Naive thymus-derived CD4-positive, alpha-beta T cell (primary cell): ENCODE measurements around the gene PLIN5. TPM values are rescaled to one million over a fixed set of nuclear protein-coding genes. Genes with fewer than 3 reads are reported as not detected.
A peak's percentile ranks its signal among the peaks of the same experiment; 100 is the strongest.

Experiments
- ATAC-seq: fragments of 150-1000 bp; cut with Tn5 transposase; 2 replicates; pipeline ENCODE4 v1.10.0; 2021; ENCODE audit warnings: mild to moderate bottlenecking, moderate library complexity
- CTCF ChIA-PET: fragments of 350-600 bp; sonication (Branson Sonifier 250); formaldehyde crosslinking; loops from one replicate; lab custom pipeline; 2021; ENCODE audit warnings: antibody characterized with exemption; lab: Charles Lee
- POLR2A ChIA-PET: fragments of 350-600 bp; sonication (Branson Sonifier 250); formaldehyde crosslinking; loops from one replicate; lab custom pipeline; 2021; ENCODE audit warnings: antibody characterized with exemption, inconsistent platforms; lab: Charles Lee
- DNase-seq, 9 donors: peaks; one replicate each; pipeline versions ENCODE4 v3.0.0 to v3.0.0-alpha.2; 2020 to 2022; ENCODE audit warnings: mixed read lengths in 1 of 9
- H3K27ac ChIP-seq: one replicate; pipeline ENCODE4 v1.7.0; 2013; ENCODE audit warnings: mild to moderate bottlenecking, low read depth, low read length, moderate library complexity
- H3K27me3 ChIP-seq, 2 donors: one replicate each; pipeline ENCODE4 v1.7.0; 2013; ENCODE audit warnings: low read length in 2 of 2, mild to moderate bottlenecking in 2 of 2, moderate library complexity in 2 of 2; ENCODE audit not compliant: control insufficient read depth in 2 of 2, insufficient read depth in 2 of 2
- H3K36me3 ChIP-seq, 3 experiments: 1 replicate in 2 of 3; 2 replicates in 1 of 3; pipeline ENCODE4 v1.7.0; 2013; ENCODE audit warnings: low read length in 3 of 3, mild to moderate bottlenecking in 3 of 3, moderate library complexity in 1 of 3; ENCODE audit not compliant: insufficient read depth in 3 of 3, control insufficient read depth in 2 of 3
- H3K4me1 ChIP-seq, 2 donors: one replicate each; pipeline ENCODE4 v1.7.0; 2013; ENCODE audit warnings: low read length in 2 of 2, mild to moderate bottlenecking in 2 of 2, moderate library complexity in 1 of 2; ENCODE audit not compliant: control insufficient read depth in 2 of 2, insufficient read depth in 2 of 2
- H3K4me3 ChIP-seq: 2 replicates; pipeline ENCODE4 v1.7.0; 2013; ENCODE audit warnings: mild to moderate bottlenecking, low read length
- H3K9me3 ChIP-seq, 3 experiments: 1 replicate in 2 of 3; 2 replicates in 1 of 3; pipeline ENCODE4 v1.7.0; 2013; ENCODE audit warnings: low read length in 3 of 3; ENCODE audit not compliant: control insufficient read depth in 2 of 3
- H3K27ac Mint-ChIP-seq, 9 donors: one replicate each; pipeline ENCODE4 v1.8.0; 2020 to 2022; ENCODE audit warnings: mixed read lengths in 9 of 9, mild to moderate bottlenecking in 8 of 9, moderate library complexity in 5 of 9, inconsistent platforms in 2 of 9
- H3K27me3 Mint-ChIP-seq, 5 donors: one replicate each; pipeline ENCODE4 v1.8.0; 2021 to 2022; ENCODE audit warnings: mixed read lengths in 5 of 5, mild to moderate bottlenecking in 1 of 5
- H3K36me3 Mint-ChIP-seq, 5 donors: one replicate each; pipeline ENCODE4 v1.8.0; 2020 to 2022; ENCODE audit warnings: mixed read lengths in 5 of 5, mild to moderate bottlenecking in 3 of 5, inconsistent platforms in 1 of 5
- H3K4me1 Mint-ChIP-seq, 7 donors: one replicate each; pipeline ENCODE4 v1.8.0; 2020 to 2022; ENCODE audit warnings: mixed read lengths in 7 of 7, mild to moderate bottlenecking in 3 of 7, inconsistent platforms in 1 of 7
- H3K4me3 Mint-ChIP-seq, 10 donors: one replicate each; pipeline ENCODE4 v1.8.0; 2020 to 2022; ENCODE audit warnings: mild to moderate bottlenecking in 10 of 10, mixed read lengths in 10 of 10, moderate library complexity in 6 of 10, inconsistent platforms in 2 of 10
- H3K9me3 Mint-ChIP-seq, 11 donors: one replicate each; pipeline ENCODE4 v1.8.0; 2020 to 2022; ENCODE audit warnings: mixed read lengths in 11 of 11, mild to moderate bottlenecking in 4 of 11, inconsistent platforms in 1 of 11, moderate library complexity in 1 of 11
- intact Hi-C, 2 donors: fragments of 100-400 bp; cut with micrococcal nuclease; formaldehyde crosslinking; loops; one replicate each; pipeline ENCODE4 v1.15.1; 2023
- polyA plus RNA-seq, 2 donors: library from polyadenylated mRNA; unstranded; fragments of 300-500 nt; fragmentation: Illumina TruSeq; gene quantifications; one replicate each; pipeline ENCODE4 v1.2.3, GENCODE V29; 2021
- total RNA-seq, 6 experiments: library from RNA in 5 of 6; stranded (reverse) in 5 of 6; gene quantifications; 1 replicate in 5 of 6; 2 replicates in 1 of 6; pipeline ENCODE4 v1.2.3 and lab custom pipeline; 2021 to 2026

PLIN5 gene
- total and polyA plus RNA-seq, 7 experiments from 2014 or later = 0.24 to 1.9 (median 1.1) TPM; not detected in 1

GRCh38 chr19:4522291-4523002 lies 12.6 kb downstream of the PLIN5 start:
- CTCF ChIA-PET = no interaction called here
- Histone ChIP-seq H3K9me3 (no peaks in the 10 kb centered on the region), H3K27me3 (no peaks in the 10 kb centered on the region), H3K27ac (no peak overlapping the region), H3K4me3 (no peak overlapping the region), H3K36me3 (no peaks in the 10 kb centered on the region), H3K4me1 (no peaks in the 10 kb centered on the region)
- no peaks in the 10 kb centered on the region for H3K36me3 Mint-ChIP-seq
- no peak overlapping the region for H3K4me3 Mint-ChIP-seq
- ATAC-seq (no peak), DNase-seq (no peak)
- intact Hi-C loops = no loop called here
- peaks cover 0 to 2% (median 0%) of the 10 kb centered on the region in 7 donors for H3K4me1 Mint-ChIP-seq
- POLR2A ChIA-PET = no interaction called here
- H3K27me3 Mint-ChIP-seq = peaks cover 0 to 5% (median 0%) of the 10 kb centered on the region in 5 donors
- H3K27ac Mint-ChIP-seq = no peak overlapping the region
- H3K9me3 Mint-ChIP-seq = no peaks in the 10 kb centered on the region

GRCh38 chr19:4521888-4522242 lies 13.2 kb downstream of the PLIN5 start:
- Histone ChIP-seq H3K36me3 (no peaks in the 10 kb centered on the region), H3K27ac (no peak overlapping the region), H3K27me3 (no peaks in the 10 kb centered on the region), H3K9me3 (no peaks in the 10 kb centered on the region), H3K4me3 (no peak overlapping the region), H3K4me1 (no peaks in the 10 kb centered on the region)
- intact Hi-C loops = no loop called here
- POLR2A ChIA-PET = no interaction called here
- H3K4me1 Mint-ChIP-seq = peaks cover 0 to 2% (median 0%) of the 10 kb centered on the region in 7 donors
- no peaks in the 10 kb centered on the region for H3K9me3 Mint-ChIP-seq
- DNase-seq = no peak
- CTCF ChIA-PET = interaction anchor here (0.6 kb wide), 1 partner anchor 1096 kb away, joined by 3 read pairs; no protein-coding TSS in a partner anchor
- no peaks in the 10 kb centered on the region for H3K36me3 Mint-ChIP-seq
- peak overlapping the region in 1 of 9 donors; percentile 62 for H3K27ac Mint-ChIP-seq
- peaks cover 0 to 5% (median 0%) of the 10 kb centered on the region in 5 donors for H3K27me3 Mint-ChIP-seq
- ATAC-seq = no peak
- no peak overlapping the region for H3K4me3 Mint-ChIP-seq

GRCh38 chr19:4521170-4521887 lies 13.7 kb downstream of the PLIN5 start:
- intact Hi-C loops = no loop called here
- DNase-seq (no peak), ATAC-seq (no peak)
- Histone ChIP-seq H3K4me1 (no peaks in the 10 kb centered on the region), H3K9me3 (no peaks in the 10 kb centered on the region), H3K27ac (no peak overlapping the region), H3K36me3 (no peaks in the 10 kb centered on the region), H3K4me3 (no peak overlapping the region), H3K27me3 (no peaks in the 10 kb centered on the region)
- Mint-ChIP-seq H3K9me3 (no peaks in the 10 kb centered on the region), H3K4me3 (no peak overlapping the region), H3K36me3 (no peaks in the 10 kb centered on the region), H3K27ac (no peak overlapping the region), H3K27me3 (peaks cover 0 to 5% (median 0%) of the 10 kb centered on the region in 5 donors), H3K4me1 (peaks cover 0 to 2% (median 0%) of the 10 kb centered on the region in 7 donors)
- CTCF ChIA-PET = interaction anchor here (0.6 kb wide), 1 partner anchor 1096 kb away, joined by 3 read pairs; no protein-coding TSS in a partner anchor
- POLR2A ChIA-PET = no interaction called here

- no peak overlapping the region for H3K27ac Mint-ChIP-seq
Observed at GRCh38 chr19:4519521-4520277, 15.3 kb downstream of the PLIN5 start.

GRCh38 chr19:4519172-4519496 lies 15.9 kb downstream of the PLIN5 start:
- Mint-ChIP-seq H3K4me3 (no peak overlapping the region), H3K36me3 (no peaks in the 10 kb centered on the region), H3K9me3 (no peaks in the 10 kb centered on the region), H3K27ac (no peak overlapping the region), H3K27me3 (peaks cover 0 to 5% (median 0%) of the 10 kb centered on the region in 5 donors), H3K4me1 (peaks cover 0 to 2% (median 0%) of the 10 kb centered on the region in 7 donors)
- ATAC-seq (no peak), DNase-seq (no peak)
- CTCF ChIA-PET = no interaction called here
- intact Hi-C loops = no loop called here
- Histone ChIP-seq H3K9me3 (no peaks in the 10 kb centered on the region), H3K27ac (no peak overlapping the region), H3K4me3 (no peak overlapping the region), H3K36me3 (no peaks in the 10 kb centered on the region), H3K4me1 (no peaks in the 10 kb centered on the region), H3K27me3 (no peaks in the 10 kb centered on the region)
- POLR2A ChIA-PET = no interaction called here

More at GRCh38 chr19:4519521-4520277, 15.3 kb downstream of the PLIN5 start:
- no peak overlapping the region for H3K4me3 ChIP-seq
- peaks cover 0 to 2% (median 0%) of the 10 kb centered on the region in 7 donors for H3K4me1 Mint-ChIP-seq
- H3K9me3 ChIP-seq = no peaks in the 10 kb centered on the region
- H3K4me1 ChIP-seq = no peaks in the 10 kb centered on the region
- intact Hi-C loops = no loop called here
- CTCF ChIA-PET = no interaction called here
- H3K27me3 Mint-ChIP-seq = peaks cover 0 to 5% (median 0%) of the 10 kb centered on the region in 5 donors
- H3K27ac ChIP-seq = no peak overlapping the region
- POLR2A ChIA-PET = no interaction called here
- no peaks in the 10 kb centered on the region for H3K36me3 Mint-ChIP-seq
- no peak overlapping the region for H3K4me3 Mint-ChIP-seq
- H3K9me3 Mint-ChIP-seq = no peaks in the 10 kb centered on the region
- H3K36me3 ChIP-seq = no peaks in the 10 kb centered on the region
- H3K27me3 ChIP-seq = no peaks in the 10 kb centered on the region
- ATAC-seq = no peak
- DNase-seq = no peak

- ATAC-seq (no peak), DNase-seq (no peak)
- H3K27ac ChIP-seq = no peak within 1 kb of the TSS
- no peak within 1 kb of the TSS for H3K27ac Mint-ChIP-seq
- no peaks in the 10 kb centered on the region for H3K9me3 Mint-ChIP-seq
- no peaks in the 10 kb centered on the region for H3K27me3 ChIP-seq
- no peaks in the 10 kb centered on the region for H3K36me3 ChIP-seq
- intact Hi-C loops = no loop called here
- ChIA-PET POLR2A (no interaction called here), CTCF (no interaction called here)
- no peaks in the 10 kb centered on the region for H3K9me3 ChIP-seq
- no peaks in the 10 kb centered on the region for H3K4me1 ChIP-seq
- H3K4me1 Mint-ChIP-seq = peaks cover 0 to 2% (median 0%) of the 10 kb centered on the region in 7 donors
- no peak within 1 kb of the TSS for H3K4me3 Mint-ChIP-seq
- H3K27me3 Mint-ChIP-seq = peaks cover 0 to 5% (median 0%) of the 10 kb centered on the region in 5 donors
- no peak within 1 kb of the TSS for H3K4me3 ChIP-seq
- no peaks in the 10 kb centered on the region for H3K36me3 Mint-ChIP-seq
Observed at GRCh38 chr19:4518345-4519171, 16.5 kb downstream of the PLIN5 start, which contains the start of gene PLIN4. TSS of gene PLIN4 (minus strand) at chr19:4518486. CDS start at chr19:4518272, 214 bp downstream.
